ENCODE results near the gene ANKRD34C.
"Not testable (repeated sequence)": the region's sequence is repeated elsewhere in the genome, so short reads cannot be mapped to it uniquely, and the experiment has no call there.

The ANKRD34C gene

DNA sequence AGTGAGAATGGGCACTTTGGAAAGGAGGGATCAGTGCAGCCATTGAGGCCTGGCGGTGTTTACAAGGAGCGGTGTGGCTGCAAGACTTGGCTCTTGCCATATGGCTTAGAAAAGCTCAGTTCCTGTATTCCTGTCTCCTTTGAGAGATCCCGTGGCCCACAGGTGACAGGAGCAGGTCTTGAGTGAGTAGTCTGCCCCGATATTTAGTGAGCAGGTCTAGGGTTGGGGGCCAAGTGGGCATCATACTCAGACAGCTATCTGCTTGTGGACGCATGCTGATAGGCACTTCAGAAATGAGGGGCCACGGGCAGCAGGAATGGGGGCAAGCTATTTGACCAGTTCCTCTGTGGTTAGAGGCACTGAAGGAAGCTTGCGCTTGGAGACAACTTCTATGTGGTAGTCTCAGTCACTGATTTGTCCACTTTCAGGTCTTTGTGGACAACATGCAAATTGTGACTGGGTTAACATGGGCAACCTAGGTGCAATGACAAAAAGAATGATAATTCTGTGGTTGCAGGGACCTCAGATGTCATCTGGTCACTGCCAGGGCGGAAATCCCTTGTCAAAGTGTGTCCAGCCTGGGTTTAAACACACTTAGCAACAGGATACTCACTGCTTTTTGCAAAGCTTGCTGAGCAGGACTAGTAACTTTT lies 29.5 kb downstream of the ANKRD34C start:
- DNase-seq, result no peak

DNA sequence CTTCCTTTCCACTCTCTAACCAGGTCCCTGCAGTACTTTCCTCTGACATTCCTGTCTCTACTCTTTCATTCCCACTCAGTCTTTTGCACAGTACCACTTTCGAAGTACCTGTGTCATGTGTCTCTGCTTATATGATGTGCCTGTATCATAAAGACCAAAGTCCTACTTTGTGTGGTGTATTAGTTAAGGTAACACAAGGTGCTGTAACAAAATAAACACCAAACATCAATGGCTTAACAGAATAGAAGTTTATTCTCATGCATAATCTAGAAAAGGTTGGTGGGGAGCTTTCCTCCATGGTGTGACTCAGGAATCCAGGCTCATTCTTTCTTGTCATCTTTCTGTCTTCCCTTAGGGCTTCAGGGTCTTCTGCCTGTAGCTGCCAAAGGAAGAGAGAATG lies 31.7 kb downstream of the ANKRD34C start:
- no peak for DNase-seq

DNA sequence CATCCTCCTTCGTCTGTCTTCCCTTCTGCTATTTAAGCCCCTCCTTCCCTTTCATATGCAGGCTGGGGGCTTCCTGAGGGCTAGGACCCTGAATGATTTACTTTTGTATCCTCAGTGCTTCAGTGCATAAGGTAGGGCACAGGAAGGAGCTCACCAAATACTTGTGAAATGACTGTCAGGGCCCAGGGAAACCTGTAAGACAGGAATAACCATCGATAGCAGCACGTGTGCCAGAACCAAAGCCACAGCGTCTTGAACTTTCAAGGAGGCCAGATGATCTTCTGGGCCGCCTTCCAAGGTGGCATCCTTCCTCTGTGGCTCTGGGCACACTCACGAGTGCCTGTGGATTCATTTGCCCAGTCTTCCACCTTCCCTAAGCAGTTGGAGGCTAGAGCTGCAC lies 32.3 kb downstream of the ANKRD34C start:
- no peak for DNase-seq

DNA sequence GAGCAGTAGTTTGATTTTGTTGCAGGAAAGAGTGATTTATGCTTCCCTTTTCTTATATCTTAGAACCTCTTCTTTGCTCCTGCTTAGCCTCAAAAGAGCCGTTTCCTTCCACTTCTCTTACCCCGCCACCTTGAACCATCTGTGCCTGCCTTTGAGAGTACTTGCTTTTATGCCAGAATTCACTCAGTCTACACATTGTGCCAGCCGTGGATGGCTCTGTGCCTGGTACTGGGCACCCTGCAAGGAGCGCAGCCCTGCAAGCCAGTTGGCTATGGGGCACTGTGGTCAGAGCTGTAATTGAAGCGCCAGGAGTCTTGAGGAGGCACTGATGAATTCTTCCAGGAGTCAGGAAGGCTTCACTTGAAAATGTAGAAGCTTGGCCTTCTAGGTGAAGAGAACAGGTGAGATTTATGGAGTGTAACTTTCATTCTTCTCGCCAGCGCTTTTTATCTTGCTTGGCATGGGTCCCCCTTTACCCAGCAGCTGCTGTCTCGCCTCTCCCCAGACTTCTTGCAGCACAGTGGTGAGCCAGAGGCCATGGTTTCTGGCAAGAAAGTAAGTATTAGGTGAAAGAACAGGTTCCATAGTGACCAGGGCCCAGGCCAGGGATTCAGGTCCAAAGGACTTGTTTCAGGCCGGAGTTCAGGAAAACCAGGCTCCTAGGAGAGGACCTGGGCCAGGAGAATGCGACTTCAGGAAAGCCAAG lies 33.3 kb downstream of the ANKRD34C start:
- DNase-seq, result no peak

DNA sequence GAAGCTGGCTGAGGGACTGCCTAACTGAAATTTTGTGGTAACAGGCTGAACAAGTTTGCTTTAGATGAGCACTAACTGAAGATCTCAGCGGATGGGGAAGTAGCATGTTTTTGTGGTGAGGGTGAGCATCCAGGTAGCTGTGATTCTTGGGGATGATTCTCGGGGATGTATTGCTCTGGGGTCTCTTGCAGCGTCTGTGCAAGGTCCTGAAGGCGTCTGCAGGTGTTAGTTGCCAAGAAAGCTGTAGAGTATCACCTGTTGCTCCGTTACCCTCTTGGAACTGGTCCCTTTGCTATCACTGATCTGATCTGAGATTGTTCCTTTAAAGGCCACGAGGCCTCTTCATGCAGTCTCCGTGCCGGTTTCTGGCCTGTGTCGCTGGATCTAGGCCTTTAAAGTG lies 34.3 kb downstream of the ANKRD34C start:
- DNase-seq, result no peak

DNA sequence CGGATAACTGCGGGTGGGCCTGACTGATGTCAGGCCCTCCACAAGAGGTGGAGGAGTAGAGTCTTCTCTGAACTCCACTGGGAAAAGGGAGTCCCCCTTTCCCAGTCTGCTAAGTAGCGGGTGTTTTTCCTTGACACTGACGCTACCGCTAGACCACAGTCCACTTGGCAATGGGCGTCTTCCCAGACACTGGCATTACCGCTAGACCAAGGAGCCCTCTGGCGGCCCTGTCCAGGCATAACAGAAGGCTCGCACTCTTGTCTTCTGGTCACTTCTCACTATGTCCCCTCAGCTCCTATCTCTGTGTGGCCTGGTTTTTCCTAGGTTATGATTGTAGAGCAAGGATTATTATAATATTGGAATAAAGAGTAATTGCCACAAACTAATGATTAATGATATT lies 37.5 kb downstream of the ANKRD34C start:
- not testable (repeated sequence) for DNase-seq

DNA sequence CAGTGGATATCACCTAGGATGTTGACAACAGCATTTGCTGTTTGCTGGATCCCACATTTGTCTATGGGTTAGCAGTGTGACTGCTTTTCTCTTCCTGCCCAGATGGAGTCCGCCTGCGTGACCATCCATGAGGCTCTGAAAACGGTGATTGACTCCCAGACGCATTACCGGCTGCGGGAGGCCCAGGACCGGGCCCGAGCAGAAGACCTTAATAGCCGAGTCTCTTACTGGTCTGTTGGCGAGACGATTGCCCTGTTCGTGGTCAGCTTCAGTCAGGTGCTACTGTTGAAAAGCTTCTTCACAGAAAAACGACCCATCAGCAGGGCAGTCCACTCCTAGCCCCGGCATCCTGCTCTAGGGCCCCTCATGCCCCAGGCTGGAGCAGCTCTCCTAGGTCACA lies 39.4 kb downstream of the ANKRD34C start:
- no peak for DNase-seq

DNA sequence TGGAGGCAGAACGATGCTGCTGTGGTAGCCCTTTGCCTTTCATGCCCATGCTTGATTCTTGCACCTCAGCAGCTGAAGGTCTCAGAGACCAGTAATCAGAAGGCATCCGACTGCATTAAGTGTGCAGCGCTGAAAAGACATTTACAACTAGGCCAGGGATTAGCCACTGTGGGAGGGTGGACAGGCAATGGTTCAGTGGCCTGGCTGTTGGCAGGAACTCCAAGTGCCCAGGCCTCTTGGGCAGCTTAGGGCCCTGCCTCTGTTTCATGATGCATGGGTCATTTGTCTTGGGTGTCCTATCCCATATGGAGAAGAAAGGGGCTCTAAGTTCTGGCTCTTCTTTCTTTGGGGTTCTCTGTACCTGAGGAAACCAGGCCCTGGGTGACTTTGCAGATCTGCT lies 39.8 kb downstream of the ANKRD34C start:
- DNase-seq, result no peak

DNA sequence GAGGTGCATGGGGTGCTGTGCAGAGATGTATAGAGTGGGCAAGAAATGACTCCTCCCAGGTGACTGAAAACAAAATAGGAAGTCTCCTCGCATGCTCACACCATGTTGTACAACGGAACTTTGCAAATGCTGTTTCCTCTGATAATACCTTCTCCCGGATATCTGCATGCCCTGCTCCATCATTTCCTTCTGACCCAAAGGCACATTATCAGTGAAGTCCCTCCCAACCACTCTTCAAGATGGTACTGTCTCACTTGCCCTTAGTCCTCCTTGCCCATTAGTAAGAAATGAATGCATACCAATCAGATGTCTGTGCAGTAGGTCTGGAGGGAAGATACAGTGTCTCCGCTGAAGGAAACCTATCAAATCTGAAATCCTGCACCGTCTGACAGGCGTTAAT lies 40.4 kb downstream of the ANKRD34C start:
- DNase-seq, result no peak

DNA sequence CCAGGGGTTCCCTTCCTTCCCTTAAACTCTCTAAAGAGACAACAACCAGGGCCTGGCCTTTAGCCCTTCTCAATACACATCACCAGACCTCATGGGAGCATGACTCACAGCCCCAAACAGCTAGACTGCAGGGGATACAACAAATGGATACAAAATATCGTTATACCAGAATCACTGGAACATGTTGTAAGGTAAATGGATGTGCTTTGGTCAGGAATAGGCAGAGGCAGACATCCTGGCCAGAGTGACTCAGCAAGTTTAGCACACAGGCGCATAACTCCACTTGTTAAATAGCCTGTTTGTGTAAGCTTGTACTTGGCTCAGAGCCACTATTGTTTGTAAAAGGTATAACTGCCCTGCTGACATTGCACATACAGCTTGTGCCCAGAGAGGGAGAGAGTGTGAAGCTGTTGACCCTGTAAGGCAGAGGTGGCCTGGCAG lies 46.7 kb downstream of the ANKRD34C start:
- no peak for DNase-seq

Measured in activated CD4-positive, alpha-beta T cell treated with anti-CD3 and anti-CD28 coated beads for 48 hours (primary cell).